Mucosa of gallbladder (tissue), 1 donor: Measurements from ENCODE around the gene FRYL. TPM values are rescaled to one million over a fixed set of nuclear protein-coding genes. Genes with fewer than 3 reads are reported as not detected.
"Not testable (repeated sequence)": the region's sequence is repeated elsewhere in the genome, so short reads cannot be mapped to it uniquely, and the experiment has no call there.

Experiments used
- DNase-seq: peaks from one replicate; pipeline ENCODE4 v3.0.0-alpha.2; 2020; ENCODE audit warnings: low spot score
- total RNA-seq: library from RNA; stranded (reverse); gene quantifications from one replicate; pipeline ENCODE4 v1.2.1, GENCODE V29; 2021
- donor health status: DM: no; HTN: no; CAD: no.

The FRYL gene
- total RNA-seq, 1 donor from 2014 or later = 54.1 TPM

DNA sequence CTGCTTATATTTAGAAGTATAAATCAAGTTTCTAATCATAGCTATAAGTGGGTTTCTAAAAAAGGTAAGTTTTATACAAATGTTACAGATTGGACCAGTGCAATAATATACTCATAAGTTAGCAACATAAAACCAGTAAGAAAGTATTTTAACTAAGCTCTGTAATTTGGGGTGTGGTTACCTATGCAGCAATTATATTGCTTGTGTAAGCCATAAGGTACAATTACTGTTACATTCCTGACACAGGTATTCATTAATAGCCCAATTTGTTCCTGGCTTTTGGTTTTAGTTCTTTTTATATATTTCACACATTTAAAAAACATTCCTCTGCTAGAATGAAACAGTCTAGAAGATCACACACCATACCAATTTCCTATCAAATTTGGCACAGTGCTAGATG, 115.1 kb downstream of the FRYL start:
- no peak for DNase-seq

DNA sequence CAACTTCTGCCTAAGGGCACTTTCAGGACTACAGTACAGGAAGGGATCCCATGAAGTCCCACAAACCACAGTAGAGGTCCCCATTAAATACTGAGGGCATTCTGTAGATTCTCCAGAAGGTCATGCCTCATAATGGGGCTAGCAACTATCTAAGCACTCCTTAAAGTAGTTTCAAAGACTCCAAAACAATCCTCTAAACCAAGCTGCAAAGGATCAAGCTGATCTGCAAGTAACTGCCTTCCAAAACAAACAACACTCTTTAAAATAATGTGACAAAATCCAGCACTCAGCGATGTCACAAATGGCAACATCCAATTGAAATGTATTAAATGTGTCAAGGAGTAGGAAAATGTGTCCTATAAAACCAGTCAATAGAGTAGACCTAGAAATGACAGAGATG, 118.7 kb downstream of the FRYL start:
- DNase-seq = no peak

DNA sequence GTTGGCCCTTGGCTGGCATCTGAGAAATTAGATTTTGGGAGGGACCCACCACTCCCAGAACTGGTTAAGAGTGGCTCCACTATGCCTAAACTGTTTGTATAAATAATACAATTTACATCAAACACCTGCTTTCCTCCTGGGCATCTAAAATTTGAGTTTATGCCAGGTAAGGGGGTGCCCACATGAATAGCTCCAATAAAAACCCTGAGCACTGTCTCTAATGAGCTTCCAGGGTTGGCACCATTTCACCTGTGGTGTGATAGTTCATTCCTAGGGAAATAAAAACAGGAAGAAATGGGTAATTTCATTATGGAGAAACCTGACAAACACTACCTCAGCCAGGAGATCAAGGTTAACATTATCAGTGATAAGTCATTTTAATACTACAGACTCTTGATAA, 119.7 kb downstream of the FRYL start:
- DNase-seq = no peak

DNA sequence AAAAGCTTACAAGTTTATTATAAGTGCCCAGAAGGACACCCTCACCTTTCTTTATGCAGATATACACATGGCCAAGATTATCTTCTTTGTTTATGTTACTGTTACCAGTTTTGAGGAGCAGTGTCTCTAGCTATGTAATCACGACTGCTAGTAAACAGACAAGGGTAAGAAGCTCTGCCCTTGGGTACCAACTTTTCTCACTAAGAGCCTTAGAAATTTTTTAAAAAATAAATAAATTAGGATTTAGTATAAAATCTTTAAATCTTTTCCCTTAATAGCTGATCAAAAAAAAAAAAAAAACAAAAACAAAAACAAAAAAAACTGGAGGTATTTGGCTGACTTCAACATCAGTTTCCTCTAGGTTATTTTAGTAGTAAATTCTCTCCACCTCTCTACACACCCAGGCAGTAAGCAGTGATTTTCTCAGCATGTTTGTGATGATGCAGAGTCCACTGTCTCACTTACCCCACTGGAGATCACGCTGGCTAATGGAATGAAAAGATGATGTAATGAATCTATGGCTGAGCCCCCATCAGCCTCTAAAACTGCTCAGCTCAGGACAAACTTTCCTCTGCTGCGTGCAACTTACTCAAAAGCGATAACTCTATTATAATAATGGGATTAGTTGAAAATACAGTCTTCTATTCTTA, 125.9 kb downstream of the FRYL start:
- DNase-seq = no peak

DNA sequence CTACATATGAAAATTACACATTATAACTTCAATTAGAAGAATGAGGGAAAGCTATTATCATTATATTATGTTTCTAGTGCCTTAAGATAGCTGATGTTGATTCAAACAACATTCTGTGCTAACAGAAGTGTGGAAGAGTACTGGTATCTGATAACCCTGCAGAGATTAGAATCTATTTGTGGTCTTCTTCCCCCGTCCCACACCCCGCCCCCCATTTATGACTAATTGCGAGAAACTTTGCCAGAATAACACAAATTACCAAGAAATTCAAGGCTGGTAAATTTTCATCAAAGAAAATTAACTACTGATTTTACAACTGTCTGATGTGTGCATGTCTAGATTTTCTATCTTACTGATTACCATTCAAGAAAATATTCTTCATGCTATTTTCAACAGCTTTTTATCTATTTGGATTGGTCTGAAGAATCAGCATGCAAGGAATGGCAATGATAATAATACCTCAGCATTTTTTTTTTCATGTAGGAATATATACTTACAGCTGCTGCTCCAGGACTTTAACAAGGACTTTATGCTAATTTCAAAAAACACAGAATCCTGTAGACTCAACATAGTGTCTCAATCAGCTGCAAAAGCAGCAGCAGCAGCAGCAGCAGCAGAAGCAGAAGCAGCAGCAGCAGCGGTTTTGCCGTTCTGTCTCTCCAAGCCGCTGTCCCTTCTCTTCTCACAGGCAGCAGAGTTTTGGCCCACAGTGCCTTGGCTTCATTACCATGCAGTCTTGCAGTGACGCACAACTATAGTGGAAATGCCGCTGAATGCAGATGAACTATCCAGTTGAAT, 126.7 kb downstream of the FRYL start:
- peak; percentile 40 for DNase-seq

DNA sequence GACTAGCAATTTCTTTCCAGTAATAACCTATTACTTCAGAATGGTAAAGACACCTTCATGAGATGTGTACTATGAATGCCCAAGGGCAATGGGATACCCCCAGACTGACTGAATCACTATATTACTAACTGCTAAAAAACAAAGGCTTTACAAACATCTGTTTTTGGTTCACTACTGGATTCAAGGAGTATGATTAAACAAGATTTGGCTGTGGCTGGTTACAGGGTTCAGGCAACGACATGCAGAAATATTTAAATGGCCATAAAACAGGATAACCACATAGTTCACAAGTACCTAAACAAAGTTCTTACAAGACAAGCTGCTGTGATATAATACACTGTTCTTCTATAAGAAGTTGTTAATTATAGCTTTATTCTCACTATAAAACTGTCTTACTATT, 128.2 kb downstream of the FRYL start:
- DNase-seq = no peak

DNA sequence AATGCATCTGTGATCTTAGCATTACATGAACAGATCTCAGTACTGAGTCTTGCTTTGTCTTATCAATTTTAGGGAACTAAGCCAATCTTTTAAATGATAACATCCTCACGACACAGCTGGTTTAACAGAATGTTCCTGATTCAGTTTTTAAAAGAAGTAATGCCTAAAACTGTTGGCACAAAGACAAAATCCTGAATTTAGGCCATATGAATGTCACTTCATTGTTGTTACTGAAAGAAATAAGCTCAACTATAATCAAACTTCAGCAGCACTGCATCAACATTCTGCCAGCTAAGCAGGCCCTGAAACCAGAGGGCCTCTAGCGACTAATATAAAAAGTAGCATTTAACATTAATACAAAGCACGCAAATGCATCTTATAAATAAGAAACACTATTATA, 130.6 kb downstream of the FRYL start:
- no peak for DNase-seq

DNA sequence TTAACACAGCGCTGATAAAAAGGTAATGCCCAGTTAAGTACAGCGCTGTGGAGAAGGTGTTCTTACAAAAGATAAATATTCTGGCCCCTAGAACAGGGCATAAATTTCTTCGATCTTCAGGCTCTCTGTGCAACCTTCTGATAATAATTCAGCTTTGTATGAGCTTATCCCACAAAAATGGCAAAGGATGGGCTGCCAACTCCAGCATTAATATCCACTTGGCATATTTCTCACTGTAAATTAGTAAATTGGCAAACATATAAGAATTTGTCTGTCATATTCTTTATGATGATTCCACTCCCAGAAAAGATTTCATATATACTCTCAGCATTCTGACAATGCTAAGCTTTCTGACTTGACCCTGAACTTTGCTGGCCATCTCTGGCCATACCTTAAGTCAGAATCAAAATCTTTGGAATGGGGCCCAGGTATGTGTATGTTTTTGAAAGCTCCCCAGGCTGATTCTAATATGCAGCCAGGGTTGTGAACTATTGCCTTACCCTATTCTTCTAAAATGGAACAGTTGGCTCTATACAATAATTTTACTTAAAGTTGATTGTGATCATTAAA, 134.8 kb downstream of the FRYL start:
- DNase-seq = no peak

DNA sequence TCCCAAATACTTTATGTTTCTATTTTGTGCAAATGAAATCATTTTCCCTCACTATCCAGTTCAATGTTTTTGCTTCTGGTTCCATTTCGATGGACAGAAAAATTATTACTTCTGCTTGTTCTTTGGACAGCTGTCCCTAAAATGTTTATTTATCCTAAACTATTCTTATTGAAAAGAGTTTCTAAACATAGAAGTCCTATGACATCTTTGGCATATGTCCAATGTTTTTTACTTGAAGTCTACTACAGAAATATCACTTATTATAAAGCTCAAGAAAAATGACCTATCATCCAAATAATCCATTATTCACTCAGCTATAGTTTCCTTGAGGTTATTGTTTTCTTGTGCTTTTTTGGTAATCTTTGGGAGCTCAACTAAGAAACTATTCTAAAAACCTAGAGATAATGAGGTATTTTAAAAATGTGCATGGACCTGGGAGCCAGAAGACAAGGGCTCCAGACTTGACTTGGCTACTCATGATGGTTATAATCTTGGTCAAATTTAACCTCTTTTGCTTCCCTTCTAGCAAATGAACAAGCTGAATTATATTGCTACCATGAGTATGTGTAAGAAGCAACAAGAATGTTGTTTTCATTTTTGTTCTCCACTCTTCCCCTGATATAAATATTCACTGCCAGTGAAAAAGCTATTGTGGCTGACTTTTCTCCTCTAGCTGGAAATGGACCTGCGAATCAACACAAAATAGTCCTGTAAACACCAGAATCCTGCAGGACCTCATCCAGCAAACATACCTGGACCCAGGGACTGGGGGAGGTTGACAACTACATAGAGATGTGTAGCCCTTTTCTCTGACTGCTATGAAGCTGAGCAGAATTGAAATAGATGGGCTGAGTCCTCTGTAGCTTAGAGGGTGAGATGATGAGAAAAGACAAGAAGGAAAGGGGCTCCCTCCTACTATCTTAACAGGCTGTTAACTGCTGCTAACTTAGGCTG, 137.4 kb downstream of the FRYL start:
- no peak for DNase-seq

- no peak for DNase-seq
Measured at GRCh38 chr4:48641401-48641800, 138.7 kb downstream of the FRYL start.

DNA sequence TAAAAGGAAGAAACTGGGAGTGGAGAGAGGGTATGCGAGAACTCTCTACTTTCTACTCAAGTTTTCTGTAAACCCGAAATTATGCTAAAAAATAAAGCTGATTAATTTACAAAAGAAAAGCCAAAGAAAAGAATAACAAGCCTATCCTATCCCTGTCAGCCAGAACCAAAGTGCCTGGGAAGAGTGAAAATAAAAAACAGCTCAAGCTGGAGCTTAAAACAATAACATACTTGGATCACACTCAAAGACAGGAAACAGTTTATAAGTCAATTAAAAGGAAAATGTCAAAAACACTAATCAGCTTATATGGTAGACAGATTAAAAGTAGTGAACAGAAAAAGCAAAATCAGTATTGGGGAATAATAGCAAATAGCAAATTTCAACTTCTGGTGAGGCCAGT, 139.4 kb downstream of the FRYL start:
- DNase-seq = no peak

DNA sequence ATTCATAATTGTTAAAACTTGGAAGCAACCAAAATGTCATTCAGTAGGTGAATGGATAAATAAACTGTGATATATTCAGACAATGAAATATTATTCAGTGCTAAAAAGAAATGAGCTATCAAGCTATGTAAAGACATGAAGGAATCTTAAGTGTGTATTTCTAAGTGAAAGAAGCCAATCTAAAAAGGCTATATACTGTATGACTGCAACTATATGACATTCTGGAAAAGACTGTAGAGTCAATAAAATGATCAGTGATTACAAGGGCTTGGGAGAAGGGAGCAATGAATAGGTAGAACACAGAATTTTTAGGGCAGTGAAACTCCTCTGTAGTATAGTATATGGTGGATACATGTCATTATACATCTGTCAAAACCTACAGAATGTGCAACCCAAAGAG, 139.9 kb downstream of the FRYL start:
- no peak for DNase-seq

DNA sequence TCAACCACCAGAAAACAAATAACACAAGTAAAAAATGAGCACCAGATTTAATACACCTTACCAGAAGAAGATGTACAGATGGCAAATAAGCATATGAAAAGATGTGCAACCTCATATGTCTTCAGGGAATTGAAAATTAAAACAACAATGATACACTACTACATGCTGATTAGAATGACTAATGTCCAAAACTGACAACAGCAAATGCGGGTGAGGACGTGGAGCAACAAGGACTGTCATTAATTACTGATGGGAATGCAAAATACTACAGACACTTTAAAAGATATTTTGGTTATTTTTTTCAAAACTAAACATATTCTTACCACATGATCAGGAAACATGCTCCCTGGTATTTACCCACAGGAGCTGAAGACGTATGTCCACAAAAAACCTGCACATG, 140.3 kb downstream of the FRYL start:
- no peak for DNase-seq

DNA sequence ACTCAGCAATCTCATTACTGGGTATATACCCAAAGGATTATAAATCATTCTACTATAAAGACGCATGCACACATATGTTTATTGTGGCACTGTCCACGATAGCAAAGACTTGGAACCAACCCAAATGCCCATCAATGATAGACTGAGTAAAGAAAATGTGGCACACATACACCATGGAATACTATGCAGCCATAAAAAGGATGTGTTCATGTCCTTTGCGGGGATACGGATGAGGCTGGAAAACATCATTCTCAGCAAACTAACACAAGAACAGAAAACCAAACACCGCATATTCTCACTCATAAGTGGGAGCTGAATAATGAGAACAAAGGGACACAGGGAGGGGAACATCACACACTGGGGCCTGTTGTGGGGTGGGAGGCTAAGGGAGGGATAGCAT, 141.5 kb downstream of the FRYL start:
- not testable (repeated sequence) for DNase-seq

DNA sequence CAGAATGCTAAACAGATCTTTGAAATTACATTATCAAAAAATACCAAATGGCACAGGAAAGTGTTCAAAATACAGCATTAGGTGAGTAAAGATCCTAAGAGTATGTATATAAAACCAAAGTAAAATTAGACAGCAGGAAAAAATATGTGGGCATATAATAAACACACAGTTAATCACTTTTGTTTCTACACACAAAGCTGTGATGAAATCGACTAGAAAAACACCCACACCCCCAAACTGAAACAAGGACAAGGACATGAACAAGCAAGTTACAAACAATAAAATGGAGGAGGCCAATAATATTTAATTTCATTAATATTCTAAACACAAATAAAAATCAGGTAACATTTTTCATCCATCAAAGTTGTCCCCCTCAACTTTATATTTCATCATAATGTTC, 143.2 kb downstream of the FRYL start:
- DNase-seq = no peak

GRCh38 chr4:48635980-48636379, 144.1 kb downstream of the FRYL start:
- no peak for DNase-seq

GRCh38 chr4:48635310-48635709, 144.8 kb downstream of the FRYL start:
- no peak for DNase-seq

- DNase-seq = no peak
Measured at GRCh38 chr4:48634688-48635308, 145.3 kb downstream of the FRYL start.

- no peak for DNase-seq
Measured at GRCh38 chr4:48633657-48634056, 146.4 kb downstream of the FRYL start.

- no peak for DNase-seq
Measured at GRCh38 chr4:48629458-48629857, 150.6 kb downstream of the FRYL start.

DNA sequence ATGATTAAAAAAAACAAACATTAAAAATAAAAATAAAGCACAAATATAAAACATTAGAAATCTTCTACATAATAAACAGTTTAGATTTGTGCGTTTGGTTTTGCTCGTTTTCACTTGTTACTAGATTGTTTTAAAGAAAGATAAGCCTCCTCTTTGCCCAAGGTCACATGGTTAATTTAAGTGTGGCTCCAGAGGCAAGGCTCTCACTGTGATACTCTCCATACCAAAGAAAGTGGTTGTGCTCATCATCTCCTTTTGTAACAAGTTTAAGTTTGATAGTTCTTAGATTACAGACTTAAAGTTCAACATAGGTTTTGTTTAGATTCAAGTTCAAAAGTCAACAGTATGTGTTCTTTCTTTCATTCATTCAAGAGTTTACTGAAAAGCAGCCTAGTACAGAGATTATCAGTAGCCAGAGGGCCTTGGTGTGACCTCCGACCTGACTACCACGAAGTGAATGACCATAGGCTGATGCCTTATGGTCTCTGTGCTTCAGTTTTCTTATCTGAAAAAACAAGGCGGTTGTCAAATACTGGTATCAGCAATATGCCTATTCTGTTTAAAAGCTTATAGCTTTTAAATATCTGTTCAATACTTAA, 156.8 kb downstream of the FRYL start:
- no peak for DNase-seq
